Activated naive CD4-positive, alpha-beta T cell treated with anti-CD3 and anti-CD28 coated beads for 36 hours (primary cell): Measurements from ENCODE around the gene MAP4K3. TPM values are rescaled to one million over a fixed set of nuclear protein-coding genes. Genes with fewer than 3 reads are reported as not detected.

Source experiments
- CTCF ChIA-PET: fragments of 350-600 bp; sonication (Branson Sonifier 250); formaldehyde crosslinking; loops from one replicate; lab custom pipeline; 2021; ENCODE audit warnings: antibody characterized with exemption; lab: Charles Lee
- DNase-seq: peaks from one replicate; pipeline ENCODE4 v3.0.0-alpha.2; 2020
- H3K27ac Mint-ChIP-seq: one replicate; pipeline ENCODE4 v1.8.0; 2021; ENCODE audit warnings: mild to moderate bottlenecking, mixed read lengths
- H3K27me3 Mint-ChIP-seq: one replicate; pipeline ENCODE4 v1.8.0; 2021; ENCODE audit warnings: low read depth, mixed read lengths
- H3K36me3 Mint-ChIP-seq: one replicate; pipeline ENCODE4 v1.8.0; 2021; ENCODE audit warnings: low read depth, mixed read lengths
- H3K4me1 Mint-ChIP-seq: one replicate; pipeline ENCODE4 v1.8.0; 2021; ENCODE audit warnings: low read depth, mixed read lengths
- H3K4me3 Mint-ChIP-seq: one replicate; pipeline ENCODE4 v1.8.0; 2021; ENCODE audit warnings: mild to moderate bottlenecking, moderate library complexity, mixed read lengths
- H3K9me3 Mint-ChIP-seq: one replicate; pipeline ENCODE4 v1.8.0; 2021; ENCODE audit warnings: mixed read lengths
- intact Hi-C: fragments of 100-400 bp; cut with micrococcal nuclease; formaldehyde crosslinking; loops from one replicate; pipeline ENCODE4 v1.15.1; 2023
- total RNA-seq, 2 experiments: library from RNA; stranded (reverse); gene quantifications; one replicate each; pipeline ENCODE4 v1.2.3, GENCODE V29; 2021

Gene MAP4K3
- total RNA-seq, 2 experiments from 2014 or later = 10.6 to 12.0 TPM

GRCh38 chr2:39218391-39218790, 218.7 kb downstream of the MAP4K3 start:
- Mint-ChIP-seq H3K9me3 (no peaks in the 10 kb centered on the region), H3K36me3 (no peaks in the 10 kb centered on the region), H3K27ac (peak overlapping the region; percentile 5), H3K27me3 (no peaks in the 10 kb centered on the region), H3K4me3 (no peak overlapping the region), H3K4me1 (peaks cover 33% of the 10 kb centered on the region)
- CTCF ChIA-PET = interaction anchor here (1.0 to 1.8 kb wide), 3 partner anchors 11 to 271 kb away, joined by 4 to 6 read pairs (median 5); no protein-coding TSS in a partner anchor
- intact Hi-C loops = loop anchor here (5.0 kb wide), 1 partner anchor 466 kb away; the partner anchor contains the start of gene SRSF7
- no peak for DNase-seq

GRCh38 chr2:39217192-39217550, 219.9 kb downstream of the MAP4K3 start:
- no peaks in the 10 kb centered on the region for H3K27me3 Mint-ChIP-seq
- DNase-seq = no peak
- H3K27ac Mint-ChIP-seq = peak overlapping the region; percentile 87
- H3K4me1 Mint-ChIP-seq = peaks cover 33% of the 10 kb centered on the region
- intact Hi-C loops = loop anchor here (1.0 to 5.0 kb wide), 8 partner anchors 14 to 465 kb away; partner anchors contain the start of genes MAP4K3 and SRSF7
- H3K36me3 Mint-ChIP-seq = no peaks in the 10 kb centered on the region
- H3K4me3 Mint-ChIP-seq = peak overlapping the region; percentile 57
- CTCF ChIA-PET = interaction anchor here (1.1 to 1.8 kb wide), 4 partner anchors 11 to 270 kb away, joined by 4 to 6 read pairs (median 5); no protein-coding TSS in a partner anchor
- H3K9me3 Mint-ChIP-seq = peaks cover 4% of the 10 kb centered on the region

- DNase-seq = peak; percentile 64
- no peaks in the 10 kb centered on the region for H3K27me3 Mint-ChIP-seq
- CTCF ChIA-PET = interaction anchor here (0.7 to 1.4 kb wide), 2 partner anchors 12 to 87 kb away, joined by 3 to 4 read pairs; no protein-coding TSS in a partner anchor
- peak overlapping the region; percentile 57 for H3K4me3 Mint-ChIP-seq
- no peaks in the 10 kb centered on the region for H3K36me3 Mint-ChIP-seq
- H3K4me1 Mint-ChIP-seq = peaks cover 36% of the 10 kb centered on the region
- intact Hi-C loops = loop anchor here (1.0 to 5.0 kb wide), 8 partner anchors 13 to 464 kb away; partner anchors contain the start of genes MAP4K3 and SRSF7
- H3K9me3 Mint-ChIP-seq = peaks cover 4% of the 10 kb centered on the region
- peak overlapping the region; percentile 87 for H3K27ac Mint-ChIP-seq
Observed at GRCh38 chr2:39216346-39217191, 220.5 kb downstream of the MAP4K3 start.

DNA sequence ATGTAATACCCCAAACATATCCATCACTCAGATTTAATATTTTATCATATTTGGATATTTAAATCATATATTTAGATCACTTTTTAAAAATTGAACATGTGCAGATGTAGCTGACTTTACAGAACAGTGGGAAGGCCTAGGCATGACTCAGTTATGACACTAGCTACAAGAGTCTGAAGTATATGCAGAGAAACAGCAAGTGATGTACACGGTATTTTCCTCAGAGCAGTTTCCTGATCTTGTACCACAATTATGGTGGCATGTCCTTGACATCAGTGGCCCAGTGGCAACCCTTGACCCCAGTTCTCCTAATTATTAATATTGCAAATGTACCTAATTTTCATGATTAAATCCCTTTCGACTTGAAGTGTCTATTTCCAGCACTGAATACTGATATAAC, 221.5 kb downstream of the MAP4K3 start:
- no peak for DNase-seq
- Mint-ChIP-seq H3K4me3 (no peak overlapping the region), H3K4me1 (peaks cover 39% of the 10 kb centered on the region), H3K27ac (peak overlapping the region; percentile 21), H3K27me3 (no peaks in the 10 kb centered on the region), H3K36me3 (no peaks in the 10 kb centered on the region), H3K9me3 (peaks cover 4% of the 10 kb centered on the region)
- CTCF ChIA-PET = interaction anchor here (0.7 to 0.9 kb wide), 2 partner anchors 13 kb away, joined by 3 read pairs; no protein-coding TSS in a partner anchor
- intact Hi-C loops = loop anchor here (5.0 kb wide), 1 partner anchor 463 kb away; the partner anchor contains the start of gene SRSF7

- H3K27me3 Mint-ChIP-seq = no peaks in the 10 kb centered on the region
- H3K36me3 Mint-ChIP-seq = no peaks in the 10 kb centered on the region
- H3K27ac Mint-ChIP-seq = no peak overlapping the region
- H3K4me1 Mint-ChIP-seq = peaks cover 27% of the 10 kb centered on the region
- no peak for DNase-seq
- peaks cover 4% of the 10 kb centered on the region for H3K9me3 Mint-ChIP-seq
- CTCF ChIA-PET = interaction anchor here (0.7 to 2.0 kb wide), 4 partner anchors 15 to 72 kb away, joined by 3 to 6 read pairs (median 5); no protein-coding TSS in a partner anchor
- intact Hi-C loops = no loop called here
- H3K4me3 Mint-ChIP-seq = no peak overlapping the region
Observed at GRCh38 chr2:39213015-39213414, 224.1 kb downstream of the MAP4K3 start.

- Mint-ChIP-seq H3K9me3 (peaks cover 4% of the 10 kb centered on the region), H3K4me1 (peaks cover 9% of the 10 kb centered on the region), H3K27me3 (no peaks in the 10 kb centered on the region), H3K27ac (no peak overlapping the region), H3K36me3 (no peaks in the 10 kb centered on the region), H3K4me3 (no peak overlapping the region)
- DNase-seq = no peak
- CTCF ChIA-PET = interaction anchor here (1.5 kb wide), 2 partner anchors 12 to 19 kb away, joined by 3 to 5 read pairs; no protein-coding TSS in a partner anchor
- intact Hi-C loops = no loop called here
Observed at GRCh38 chr2:39210846-39211245, 226.2 kb downstream of the MAP4K3 start.

DNA sequence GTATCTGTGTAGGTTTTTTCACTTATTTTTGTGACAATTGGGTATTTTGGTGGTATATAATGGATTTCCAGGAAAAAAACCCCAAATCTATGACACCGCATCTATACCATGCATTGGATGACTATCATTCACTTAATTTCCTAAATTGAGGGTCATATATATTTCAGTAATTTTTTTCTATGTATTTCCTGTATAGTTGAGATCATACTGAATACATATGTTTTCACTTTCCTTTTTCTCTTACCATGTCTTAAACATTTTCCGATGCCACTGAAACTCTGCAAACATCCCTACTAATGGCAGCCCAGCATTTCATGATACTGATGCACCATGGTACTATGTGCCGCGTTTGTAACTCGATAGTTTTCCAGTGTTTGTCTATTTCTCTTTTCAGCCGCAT, 233.7 kb downstream of the MAP4K3 start:
- no peak overlapping the region for H3K4me3 Mint-ChIP-seq
- peaks cover 12% of the 10 kb centered on the region for H3K4me1 Mint-ChIP-seq
- CTCF ChIA-PET = interaction anchor here (0.7 to 2.0 kb wide), 3 partner anchors 12 to 26 kb away, joined by 3 to 5 read pairs (median 4); no protein-coding TSS in a partner anchor
- peaks cover 11% of the 10 kb centered on the region for H3K9me3 Mint-ChIP-seq
- intact Hi-C loops = loop anchor here (1.0 kb wide), 1 partner anchor 14 kb away; no protein-coding TSS in a partner anchor
- H3K36me3 Mint-ChIP-seq = no peaks in the 10 kb centered on the region
- DNase-seq = no peak
- no peaks in the 10 kb centered on the region for H3K27me3 Mint-ChIP-seq
- no peak overlapping the region for H3K27ac Mint-ChIP-seq

GRCh38 chr2:39202639-39203369, 234.3 kb downstream of the MAP4K3 start:
- Mint-ChIP-seq H3K27me3 (no peaks in the 10 kb centered on the region), H3K4me3 (no peak overlapping the region), H3K4me1 (peaks cover 12% of the 10 kb centered on the region), H3K36me3 (no peaks in the 10 kb centered on the region), H3K27ac (no peak overlapping the region), H3K9me3 (peaks cover 11% of the 10 kb centered on the region)
- CTCF ChIA-PET = interaction anchor here (0.7 to 2.0 kb wide), 3 partner anchors 13 to 27 kb away, joined by 3 to 5 read pairs (median 4); no protein-coding TSS in a partner anchor
- DNase-seq = no peak
- intact Hi-C loops = loop anchor here (1.0 kb wide), 1 partner anchor 14 kb away; no protein-coding TSS in a partner anchor

Other genes with a start within 250 kb of the MAP4K3 start
- not detected for gene CDKL4, start 193.3 kb downstream of the MAP4K3 start, total RNA-seq
- gene TMEM178A, start 228.6 kb upstream of the MAP4K3 start, total RNA-seq = under 1 TPM; 0.25 to 0.55 TPM